Placental epithelial cell (primary cell): Measurements from ENCODE around the gene PPP1R3A. TPM values are rescaled to one million over a fixed set of nuclear protein-coding genes. Genes with fewer than 3 reads are reported as not detected.

ENCODE experiments used
- total RNA-seq: library from RNA; depleted of rRNA; stranded (reverse); fragments of >200 nt; gene quantifications from 2 replicates; pipeline ENCODE4 v1.2.3, GENCODE V29; 2012

Gene PPP1R3A, protein sequence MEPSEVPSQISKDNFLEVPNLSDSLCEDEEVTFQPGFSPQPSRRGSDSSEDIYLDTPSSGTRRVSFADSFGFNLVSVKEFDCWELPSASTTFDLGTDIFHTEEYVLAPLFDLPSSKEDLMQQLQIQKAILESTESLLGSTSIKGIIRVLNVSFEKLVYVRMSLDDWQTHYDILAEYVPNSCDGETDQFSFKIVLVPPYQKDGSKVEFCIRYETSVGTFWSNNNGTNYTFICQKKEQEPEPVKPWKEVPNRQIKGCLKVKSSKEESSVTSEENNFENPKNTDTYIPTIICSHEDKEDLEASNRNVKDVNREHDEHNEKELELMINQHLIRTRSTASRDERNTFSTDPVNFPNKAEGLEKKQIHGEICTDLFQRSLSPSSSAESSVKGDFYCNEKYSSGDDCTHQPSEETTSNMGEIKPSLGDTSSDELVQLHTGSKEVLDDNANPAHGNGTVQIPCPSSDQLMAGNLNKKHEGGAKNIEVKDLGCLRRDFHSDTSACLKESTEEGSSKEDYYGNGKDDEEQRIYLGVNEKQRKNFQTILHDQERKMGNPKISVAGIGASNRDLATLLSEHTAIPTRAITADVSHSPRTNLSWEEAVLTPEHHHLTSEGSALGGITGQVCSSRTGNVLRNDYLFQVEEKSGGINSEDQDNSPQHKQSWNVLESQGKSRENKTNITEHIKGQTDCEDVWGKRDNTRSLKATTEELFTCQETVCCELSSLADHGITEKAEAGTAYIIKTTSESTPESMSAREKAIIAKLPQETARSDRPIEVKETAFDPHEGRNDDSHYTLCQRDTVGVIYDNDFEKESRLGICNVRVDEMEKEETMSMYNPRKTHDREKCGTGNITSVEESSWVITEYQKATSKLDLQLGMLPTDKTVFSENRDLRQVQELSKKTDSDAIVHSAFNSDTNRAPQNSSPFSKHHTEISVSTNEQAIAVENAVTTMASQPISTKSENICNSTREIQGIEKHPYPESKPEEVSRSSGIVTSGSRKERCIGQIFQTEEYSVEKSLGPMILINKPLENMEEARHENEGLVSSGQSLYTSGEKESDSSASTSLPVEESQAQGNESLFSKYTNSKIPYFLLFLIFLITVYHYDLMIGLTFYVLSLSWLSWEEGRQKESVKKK
- total RNA-seq, result not detected in 2 replicates

DNA sequence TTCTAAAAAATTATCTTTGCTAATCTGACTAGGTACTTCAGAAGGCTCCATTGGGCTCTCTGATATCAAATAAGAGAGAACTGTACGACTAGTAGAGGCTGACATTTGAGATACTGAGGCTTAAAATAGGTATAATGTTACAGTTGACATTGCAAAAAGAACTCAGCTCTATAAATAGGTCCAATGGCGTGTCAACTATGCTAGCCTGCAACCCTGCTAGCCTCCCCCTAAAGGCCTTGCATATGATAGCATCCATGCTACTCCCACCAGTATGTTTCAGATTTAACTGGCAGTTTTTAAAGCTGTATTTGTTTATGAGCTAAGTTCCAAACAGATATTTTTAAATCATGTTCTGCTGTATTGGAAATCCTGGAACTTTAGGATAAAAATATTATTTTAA, at the start of gene PPP1R3A:
PPP1R3A (minus strand) TSS at position 64 of the 400 bp plus-strand sequence; CDS start at position 51, 13 bp downstream.

